Suprapubic skin (tissue), 4 donors: ENCODE data around the gene DNM3. TPM values are rescaled to one million over a fixed set of nuclear protein-coding genes. Genes with fewer than 3 reads are reported as not detected.

Source experiments
- DNase-seq, 2 donors: peaks; one replicate each; pipeline ENCODE4 v3.0.0-alpha.2; 2019; ENCODE audit warnings: low spot score in 2 of 2
- H3K27ac ChIP-seq: fragments of 200-600 bp; sonication (generic); one replicate; pipeline ENCODE4 v1.5.1; 2019
- H3K27me3 ChIP-seq: fragments of 200-600 bp; sonication (generic); one replicate; pipeline ENCODE4 v1.5.1; 2019
- H3K36me3 ChIP-seq: fragments of 200-600 bp; sonication (generic); one replicate; pipeline ENCODE4 v1.5.1; 2019
- H3K4me1 ChIP-seq: fragments of 200-600 bp; sonication (generic); one replicate; pipeline ENCODE4 v1.5.1; 2019
- H3K4me3 ChIP-seq: fragments of 200-600 bp; sonication (generic); one replicate; pipeline ENCODE4 v1.5.1; 2019; ENCODE audit warnings: mild to moderate bottlenecking
- H3K9me3 ChIP-seq: fragments of 200-600 bp; sonication (generic); one replicate; pipeline ENCODE4 v1.5.1; 2019
- CTCF ChIP-seq, 2 donors: fragments of 200-600 bp in 1 of 2; fragments of 450-650 bp in 1 of 2; sonication (generic) in 1 of 2; IDR thresholded peaks; one replicate each; pipeline ENCODE4 v1.5.1; 2016 to 2019; ENCODE audit warnings: antibody characterized with exemption in 2 of 2, mild to moderate bottlenecking in 1 of 2, moderate library complexity in 1 of 2
- EP300 ChIP-seq: sonication (generic); formaldehyde crosslinking; IDR thresholded peaks from one replicate; pipeline ENCODE4 v1.6.1; 2017; ENCODE audit warnings: antibody characterized with exemption
- POLR2A ChIP-seq, 2 donors: fragments of 450-650 bp; IDR thresholded peaks; one replicate each; pipeline ENCODE4 v1.6.1; 2017; ENCODE audit warnings: antibody characterized with exemption in 2 of 2, mild to moderate bottlenecking in 2 of 2, moderate library complexity in 2 of 2
- POLR2AphosphoS5 ChIP-seq, 3 donors: sonication (generic); formaldehyde crosslinking; IDR thresholded peaks; one replicate each; pipeline ENCODE4 v1.6.1; 2017; ENCODE audit warnings: antibody characterized with exemption in 3 of 3
- WGBS: methylation state at CpG from one replicate; pipeline ENCODE4 v1.1.5; 2018; 5-methylcytosine and 5-hydroxymethylcytosine counted together
- total RNA-seq, 4 donors: library from RNA; depleted of rRNA; stranded (reverse); fragments of >200 nt; gene quantifications; one replicate each; pipeline ENCODE4 v1.1.0, GENCODE V29; 2016

Gene DNM3
- total RNA-seq, 4 donors from 2014 or later, result 1.6 to 11.7 (median 3.7) TPM

GRCh38 chr1:172229942-172230341 lies 388.6 kb downstream of the DNM3 start:
- Histone ChIP-seq H3K9me3 (no peaks in the 10 kb centered on the region), H3K27ac (no peak overlapping the region), H3K4me1 (no peaks in the 10 kb centered on the region), H3K27me3 (no peaks in the 10 kb centered on the region), H3K36me3 (no peaks in the 10 kb centered on the region), H3K4me3 (no peak overlapping the region)
- WGBS, result 83% methylated on average over 1 of the region's 1 CpG
- DNase-seq, result no peak
- TF ChIP-seq POLR2AphosphoS5 (IDR thresholded peaks at IDR 0.05) (no peak), CTCF (IDR thresholded peaks at IDR 0.05) (no peak), POLR2A (IDR thresholded peaks at IDR 0.05) (no peak), EP300 (no peak)

DNA sequence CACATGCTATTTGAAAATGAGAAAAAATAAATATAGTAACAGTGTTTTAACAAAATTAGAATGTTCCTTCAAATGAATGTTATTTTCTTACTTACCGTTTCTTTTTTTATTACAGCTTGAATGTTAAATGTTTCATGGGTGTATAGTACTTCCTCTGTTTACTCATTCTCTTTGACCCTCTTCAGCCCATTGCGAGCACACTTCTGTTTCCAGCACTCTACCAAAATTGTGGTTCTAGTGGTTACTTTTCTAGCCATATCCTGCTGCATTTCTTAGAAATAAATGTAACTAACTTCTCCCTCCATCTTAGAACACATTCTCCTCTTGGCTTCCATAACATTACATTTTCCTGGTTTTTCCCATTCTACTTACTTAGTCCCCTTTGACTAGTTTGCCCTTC lies 389.2 kb downstream of the DNM3 start:
- no peak for TF ChIP-seq EP300
- no peak for TF ChIP-seq POLR2A (IDR thresholded peaks at IDR 0.05)
- TF ChIP-seq POLR2AphosphoS5 (IDR thresholded peaks at IDR 0.05), result no peak
- no peak for TF ChIP-seq CTCF (IDR thresholded peaks at IDR 0.05)
- Histone ChIP-seq H3K36me3 (no peaks in the 10 kb centered on the region), H3K27me3 (no peaks in the 10 kb centered on the region), H3K4me1 (no peaks in the 10 kb centered on the region), H3K9me3 (no peaks in the 10 kb centered on the region), H3K27ac (no peak overlapping the region), H3K4me3 (no peak overlapping the region)
- WGBS, result 94% methylated on average over 2 of the region's 2 CpGs
- DNase-seq, result no peak

DNA sequence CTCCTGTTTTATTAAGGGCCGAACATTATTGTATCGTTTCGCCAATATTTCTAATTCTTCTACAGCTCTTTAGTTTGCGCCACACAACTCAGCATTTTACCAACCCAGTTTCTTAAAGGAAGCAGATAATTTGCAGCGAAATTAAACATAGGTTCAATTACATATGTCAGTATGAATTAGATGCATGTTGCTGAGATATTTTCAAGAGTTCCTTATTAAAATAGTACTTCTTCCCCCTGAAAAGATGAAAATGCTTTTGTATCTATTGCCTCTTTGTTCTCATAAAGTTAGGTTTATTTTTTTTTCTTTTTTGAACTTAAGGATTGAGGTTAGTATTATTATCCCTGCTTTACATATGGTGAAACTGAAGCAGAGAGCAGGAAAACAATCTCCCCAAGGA lies 395.7 kb downstream of the DNM3 start:
- no peaks in the 10 kb centered on the region for H3K9me3 ChIP-seq
- DNase-seq, result no peak
- H3K4me3 ChIP-seq, result no peak overlapping the region
- no peak overlapping the region for H3K27ac ChIP-seq
- H3K4me1 ChIP-seq, result no peaks in the 10 kb centered on the region
- TF ChIP-seq POLR2AphosphoS5 (IDR thresholded peaks at IDR 0.05) (no peak), EP300 (no peak), CTCF (IDR thresholded peaks at IDR 0.05) (no peak), POLR2A (IDR thresholded peaks at IDR 0.05) (no peak)
- WGBS, result 98% methylated on average over 5 of the region's 5 CpGs
- no peaks in the 10 kb centered on the region for H3K27me3 ChIP-seq
- H3K36me3 ChIP-seq, result no peaks in the 10 kb centered on the region

DNA sequence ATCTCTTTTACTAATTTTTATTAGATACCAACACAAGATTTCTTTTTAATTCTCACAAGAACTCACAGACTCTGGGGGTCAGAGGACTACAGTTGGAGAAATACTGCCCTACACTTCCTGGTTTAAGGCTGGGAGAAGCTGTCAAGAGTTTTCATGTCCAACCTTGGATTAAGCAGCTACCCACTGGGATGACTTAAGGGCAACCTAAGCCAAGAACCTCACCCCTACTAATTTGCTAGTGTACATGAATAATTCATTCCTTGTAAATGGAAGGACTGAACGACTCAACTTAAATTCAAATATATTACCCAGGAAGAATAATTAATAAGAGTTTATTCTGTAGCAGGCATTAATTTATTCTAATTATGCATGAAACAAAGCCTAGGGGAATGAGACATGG lies 396.9 kb downstream of the DNM3 start:
- Histone ChIP-seq H3K4me3 (no peak overlapping the region), H3K4me1 (no peaks in the 10 kb centered on the region), H3K27ac (no peak overlapping the region), H3K36me3 (no peaks in the 10 kb centered on the region), H3K27me3 (no peaks in the 10 kb centered on the region), H3K9me3 (no peaks in the 10 kb centered on the region)
- DNase-seq, result no peak
- TF ChIP-seq POLR2AphosphoS5 (IDR thresholded peaks at IDR 0.05) (no peak), POLR2A (IDR thresholded peaks at IDR 0.05) (no peak), CTCF (IDR thresholded peaks at IDR 0.05) (no peak), EP300 (no peak)
- WGBS, result 58% methylated on average over 1 of the region's 1 CpG

DNA sequence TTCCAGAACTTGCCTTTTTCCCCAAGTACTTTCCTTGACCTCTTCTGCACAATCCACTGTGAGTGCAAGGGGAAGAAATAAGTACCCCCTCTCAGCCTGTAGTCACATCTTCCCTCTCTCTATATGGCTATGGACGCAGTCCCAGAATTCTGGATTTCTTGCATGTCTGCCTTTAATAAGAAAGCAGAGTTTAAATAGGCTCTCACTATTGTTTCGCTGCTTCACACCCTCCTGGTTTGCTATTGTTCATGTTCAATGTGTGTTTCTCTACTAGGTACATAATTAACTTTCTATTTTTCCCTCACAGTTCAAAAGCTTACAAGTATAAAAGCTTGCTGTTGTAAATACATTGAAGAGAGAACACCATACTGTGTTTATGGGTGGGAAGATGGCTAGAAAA lies 397.7 kb downstream of the DNM3 start:
- 97% methylated on average over 2 of the region's 2 CpGs for WGBS
- Histone ChIP-seq H3K9me3 (no peaks in the 10 kb centered on the region), H3K4me3 (no peak overlapping the region), H3K4me1 (no peaks in the 10 kb centered on the region), H3K36me3 (no peaks in the 10 kb centered on the region), H3K27ac (no peak overlapping the region), H3K27me3 (no peaks in the 10 kb centered on the region)
- no peak for DNase-seq
- TF ChIP-seq POLR2AphosphoS5 (IDR thresholded peaks at IDR 0.05) (no peak), POLR2A (IDR thresholded peaks at IDR 0.05) (no peak), CTCF (IDR thresholded peaks at IDR 0.05) (no peak), EP300 (no peak)
